GM18867 (cell line): ENCODE data around the gene SCNN1A.
"Not testable (repeated sequence)": the region's sequence is repeated elsewhere in the genome, so short reads cannot be mapped to it uniquely, and the experiment has no call there.

Source experiments
- ATAC-seq: cut with Tn5 transposase; IDR thresholded peaks from one replicate; pipeline ENCODE4 v1.9.1; 2021; ENCODE audit warnings: mild to moderate bottlenecking, moderate library complexity; ENCODE audit not compliant: unreplicated experiment

SCNN1A gene

GRCh38 chr12:6351622-6352021, 23.7 kb downstream of the SCNN1A start:
- ATAC-seq = no peak

- no peak for ATAC-seq
These were observed 27.7 kb downstream of the SCNN1A start for GRCh38 chr12:6347367-6348338.

- no peak for ATAC-seq
These were observed 28.4 kb downstream of the SCNN1A start for GRCh38 chr12:6346942-6347341.

DNA sequence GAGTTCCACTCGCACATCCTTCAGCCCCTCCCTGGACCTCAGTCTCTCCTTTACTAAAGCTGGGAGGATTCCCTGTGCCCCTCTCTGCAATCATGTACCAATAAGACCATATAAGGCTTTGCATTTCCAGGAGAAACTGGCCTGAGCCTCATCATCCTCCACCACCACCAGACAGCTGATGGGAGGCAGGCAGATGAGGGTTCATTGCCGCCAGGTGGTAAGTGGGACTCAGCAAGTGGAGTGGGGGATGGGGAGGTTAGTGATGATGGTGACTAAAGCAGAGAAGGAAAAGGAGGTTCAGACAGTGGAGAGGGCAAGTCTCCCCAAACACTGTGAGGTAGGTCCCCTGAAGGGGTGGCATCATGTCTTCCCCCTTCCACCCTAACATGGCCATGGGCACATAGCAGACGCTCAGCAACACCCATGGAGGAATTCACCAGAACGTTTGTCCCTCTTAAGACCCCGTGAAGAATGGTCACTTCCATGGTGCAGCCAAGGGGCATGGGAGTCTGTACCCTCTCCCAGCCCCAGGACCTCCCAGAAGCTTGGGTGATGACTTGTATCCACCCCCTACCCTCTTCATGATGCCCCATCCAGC, 29.0 kb downstream of the SCNN1A start:
- ATAC-seq = no peak

DNA sequence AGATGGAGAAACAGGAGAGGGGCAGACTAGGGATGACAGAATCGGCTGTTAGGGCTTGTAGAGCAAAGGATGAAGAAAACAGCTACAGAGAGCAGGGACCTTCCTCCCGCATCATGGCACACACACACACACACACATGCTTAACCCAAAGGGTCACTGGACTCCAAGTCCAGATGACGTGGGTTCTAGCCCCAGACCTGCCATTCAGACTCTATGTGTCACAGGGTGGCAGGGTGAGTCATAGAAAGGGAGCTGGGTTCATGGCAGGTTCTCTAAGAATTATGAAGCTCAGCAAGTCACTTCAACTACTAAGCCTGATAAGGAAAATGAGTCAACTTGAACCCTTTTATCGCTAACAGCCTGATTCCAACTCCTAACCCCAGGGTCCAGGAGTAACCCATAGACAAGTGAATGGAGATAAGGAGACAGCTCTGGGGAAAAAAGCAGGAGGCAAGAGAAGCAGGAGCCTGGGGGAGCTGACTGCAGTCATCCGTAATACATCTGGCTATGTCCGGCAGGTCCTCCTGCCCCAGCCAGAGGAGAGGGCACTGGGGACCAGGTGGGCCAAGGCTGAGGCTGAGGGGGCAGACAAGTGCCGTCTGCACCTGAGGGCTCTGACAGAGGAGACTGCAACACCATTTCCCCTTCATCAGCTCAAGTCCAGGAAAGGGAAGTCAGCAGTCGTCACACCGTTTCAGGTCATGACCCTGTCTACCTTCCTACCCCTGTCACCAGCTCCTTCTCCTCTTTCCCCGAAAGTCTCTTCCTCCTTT, 29.9 kb downstream of the SCNN1A start:
- no peak for ATAC-seq

GRCh38 chr12:6344101-6344660, 31.2 kb downstream of the SCNN1A start:
- not testable (repeated sequence) for ATAC-seq

DNA sequence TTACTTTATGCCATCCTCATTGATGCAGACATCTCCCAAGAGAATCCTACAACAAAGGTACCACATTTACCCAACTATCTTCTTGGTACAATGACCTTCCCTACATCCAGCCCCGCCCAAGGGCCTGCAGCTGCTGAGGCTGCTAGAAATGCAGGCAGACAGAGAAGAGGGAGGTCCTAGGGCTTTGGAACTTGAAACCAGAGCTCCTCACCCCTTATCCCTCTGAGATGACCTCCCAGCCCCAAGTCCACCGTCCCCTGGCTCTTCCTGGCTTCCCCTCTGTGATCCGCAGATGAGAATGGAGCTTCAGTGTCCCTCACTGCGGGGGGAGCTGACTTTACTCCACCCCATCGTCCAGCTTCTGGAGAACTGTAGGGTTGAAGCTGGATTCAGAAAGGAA, 31.8 kb downstream of the SCNN1A start:
- no peak for ATAC-seq

- no peak for ATAC-seq
These were observed 33.0 kb downstream of the SCNN1A start for GRCh38 chr12:6342140-6342889.

GRCh38 chr12:6341417-6342139, 33.8 kb downstream of the SCNN1A start, which contains the start of gene TNFRSF1A:
Gene TNFRSF1A (minus strand): TSS chr12:6342076. CDS start chr12:6341814, 262 bp downstream.
- no peak for ATAC-seq

DNA sequence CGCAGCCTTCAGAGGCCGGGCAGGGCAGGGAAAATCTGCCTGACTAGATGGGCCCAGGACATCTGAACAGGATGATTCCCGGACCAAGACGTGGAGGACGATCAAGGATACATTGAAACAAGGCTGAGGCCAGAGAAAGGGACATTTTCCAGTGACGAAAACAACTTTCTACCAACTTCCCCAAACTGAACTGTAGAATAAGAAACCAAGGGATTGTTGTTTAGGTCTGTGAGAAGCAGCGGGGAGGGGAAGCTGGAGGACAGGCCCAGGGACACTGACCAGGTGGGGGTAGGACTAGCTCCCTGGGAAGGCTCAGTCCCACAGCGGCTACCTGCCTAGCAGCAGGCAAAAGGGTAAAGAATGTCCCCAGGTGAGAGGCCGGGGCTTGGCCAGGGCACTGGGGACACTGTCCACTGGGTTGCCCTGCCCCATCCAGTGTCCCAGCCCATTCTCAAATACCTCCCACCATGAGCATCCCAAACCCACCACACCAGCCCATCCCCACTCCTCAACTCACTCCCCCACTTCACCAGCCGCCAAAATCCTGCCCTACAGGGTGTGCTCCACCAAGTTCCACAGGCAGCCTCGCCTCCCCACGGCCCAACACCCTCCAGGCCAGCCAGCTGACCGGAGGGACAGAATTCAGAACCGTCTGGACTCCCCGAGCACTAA, 34.5 kb downstream of the SCNN1A start:
- ATAC-seq = no peak

GRCh38 chr12:6340032-6340638, 35.2 kb downstream of the SCNN1A start:
- no peak for ATAC-seq

DNA sequence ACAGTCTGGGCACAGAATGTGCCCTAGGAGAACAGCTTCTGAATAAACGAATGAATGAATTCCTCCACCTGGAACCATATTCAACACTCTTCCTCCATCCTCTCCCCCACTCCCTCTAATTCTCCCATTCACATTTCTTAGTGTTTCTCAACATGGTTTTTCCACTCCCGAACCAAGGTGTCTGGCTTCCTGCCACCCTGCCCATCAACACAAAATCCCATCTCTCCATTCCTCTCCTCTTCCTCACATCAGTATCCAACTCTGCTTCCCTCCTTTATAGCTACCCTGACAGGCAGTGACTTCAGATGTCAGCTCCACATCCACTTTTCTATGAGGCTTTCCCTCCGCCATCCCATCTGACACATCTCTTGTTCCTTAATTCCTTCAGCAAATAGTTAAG, 36.4 kb downstream of the SCNN1A start:
- no peak for ATAC-seq

GRCh38 chr12:6338536-6338935, 36.8 kb downstream of the SCNN1A start:
- ATAC-seq = not testable (repeated sequence)

- ATAC-seq = no peak
These were observed 37.4 kb downstream of the SCNN1A start for GRCh38 chr12:6337958-6338433.

GRCh38 chr12:6336889-6337853, 38.2 kb downstream of the SCNN1A start:
- no peak for ATAC-seq

GRCh38 chr12:6336079-6336888, 39.1 kb downstream of the SCNN1A start:
- ATAC-seq = no peak
